H1 (cell line): Measurements from ENCODE around the gene ITPR3.

Source experiments
- CBX8 ChIP-seq: fragments of 300-800, 300-1000 bp; sonication (generic); IDR thresholded peaks from 2 replicates; pipeline ENCODE4 v1.7.1; 2016; ENCODE audit warnings: low read depth, low read length, borderline replicate concordance
- GABPA ChIP-seq: IDR thresholded peaks from 2 replicates; pipeline ENCODE4 v1.6.1; 2011; ENCODE audit warnings: mild to moderate bottlenecking, low read length, moderate library complexity, borderline replicate concordance; ENCODE audit not compliant: insufficient read depth
- POLR2AphosphoS5 ChIP-seq: IDR thresholded peaks from 2 replicates; pipeline ENCODE4 v1.6.1; 2011; ENCODE audit warnings: low read depth, low read length
- YY1 ChIP-seq: IDR thresholded peaks from 2 replicates; pipeline ENCODE4 v1.6.1; 2011; ENCODE audit warnings: low read depth, mild to moderate bottlenecking, low read length

- TF ChIP-seq GABPA: no peak
- TF ChIP-seq CBX8: no peak
- TF ChIP-seq YY1: no peak
- no peak for TF ChIP-seq POLR2AphosphoS5
Observed at GRCh38 chr6:33663028-33663427, 41.9 kb downstream of the ITPR3 start.
